Thyroid gland (tissue), 4 donors: Measurements from ENCODE around the gene PSD4. TPM values are rescaled to one million over a fixed set of nuclear protein-coding genes. Genes with fewer than 3 reads are reported as not detected.

Source experiments
- DNase-seq, 2 donors: peaks; one replicate each; pipeline ENCODE4 v3.0.0-alpha.2; 2019
- H3K27ac ChIP-seq, 3 donors: fragments of 200-600 bp; sonication (generic); 1 replicate in 2 of 3; 2 replicates in 1 of 3; pipeline ENCODE4 v1.5.1; 2016 to 2019; ENCODE audit warnings: mild to moderate bottlenecking in 1 of 3, moderate library complexity in 1 of 3
- H3K27me3 ChIP-seq: fragments of 200-600 bp; sonication (generic); one replicate; pipeline ENCODE4 v1.5.1; 2019
- H3K36me3 ChIP-seq, 2 donors: fragments of 200-600 bp; sonication (generic); one replicate each; pipeline ENCODE4 v1.5.1; 2016 to 2019
- H3K4me1 ChIP-seq, 2 donors: fragments of 200-600 bp; sonication (generic); one replicate each; pipeline ENCODE4 v1.5.1; 2017 to 2019
- H3K4me3 ChIP-seq, 3 donors: fragments of 200-600 bp; sonication (generic); replicated peaks in 1 of 3; 1 replicate in 2 of 3; 2 replicates in 1 of 3; pipeline ENCODE4 v1.5.1; 2016; ENCODE audit warnings: mild to moderate bottlenecking in 1 of 3
- H3K9me3 ChIP-seq: fragments of 200-600 bp; sonication (generic); one replicate; pipeline ENCODE4 v1.5.1; 2017
- POLR2A ChIP-seq, 2 donors: fragments of 450-650 bp; IDR thresholded peaks; one replicate each; pipeline ENCODE4 v1.6.1; 2017; ENCODE audit warnings: antibody characterized with exemption in 2 of 2, mild to moderate bottlenecking in 2 of 2, moderate library complexity in 1 of 2
- WGBS, 2 donors: methylation state at CpG; one replicate each; pipeline ENCODE4 v1.1.5; 2017; 5-methylcytosine and 5-hydroxymethylcytosine counted together
- intact Hi-C: fragments of 100-400 bp; cut with DNase I; formaldehyde crosslinking; loops from one replicate; pipeline ENCODE4 v1.15.1; 2023
- total RNA-seq, 4 donors: library from RNA; depleted of rRNA; stranded (reverse); fragments of >200 nt; gene quantifications; one replicate each; pipeline ENCODE4 v1.2.3, GENCODE V29; 2016
- TF ChIP-seq, protein P1 (sequence below), 6 experiments: fragments of 200-600 bp in 3 of 6; fragments of 450-650 bp in 3 of 6; sonication (generic) in 3 of 6; IDR thresholded peaks; one replicate each; pipeline ENCODE4 v1.5.1; 2016 to 2019; ENCODE audit warnings: antibody characterized with exemption in 6 of 6, mild to moderate bottlenecking in 2 of 6, inconsistent platforms in 1 of 6, moderate library complexity in 1 of 6

The PSD4 gene
- total RNA-seq, 4 donors from 2014 or later = 63.7 to 136 (median 111) TPM

GRCh38 chr2:113137827-113138226 is 35.9 kb upstream of the PSD4 start:
- Histone ChIP-seq H3K36me3 (no peaks in the 10 kb centered on the region), H3K27me3 (no peaks in the 10 kb centered on the region), H3K9me3 (no peaks in the 10 kb centered on the region), H3K27ac (peak overlapping the region in 1 of 3 donors; percentile 63), H3K4me1 (peaks cover 6 to 17% of the 10 kb centered on the region in 2 donors), H3K4me3 (no peak overlapping the region)
- no peak for DNase-seq
- WGBS, 2 donors = 100% methylated on average over 1 of the region's 1 CpG
- TF ChIP-seq, protein P1, sequence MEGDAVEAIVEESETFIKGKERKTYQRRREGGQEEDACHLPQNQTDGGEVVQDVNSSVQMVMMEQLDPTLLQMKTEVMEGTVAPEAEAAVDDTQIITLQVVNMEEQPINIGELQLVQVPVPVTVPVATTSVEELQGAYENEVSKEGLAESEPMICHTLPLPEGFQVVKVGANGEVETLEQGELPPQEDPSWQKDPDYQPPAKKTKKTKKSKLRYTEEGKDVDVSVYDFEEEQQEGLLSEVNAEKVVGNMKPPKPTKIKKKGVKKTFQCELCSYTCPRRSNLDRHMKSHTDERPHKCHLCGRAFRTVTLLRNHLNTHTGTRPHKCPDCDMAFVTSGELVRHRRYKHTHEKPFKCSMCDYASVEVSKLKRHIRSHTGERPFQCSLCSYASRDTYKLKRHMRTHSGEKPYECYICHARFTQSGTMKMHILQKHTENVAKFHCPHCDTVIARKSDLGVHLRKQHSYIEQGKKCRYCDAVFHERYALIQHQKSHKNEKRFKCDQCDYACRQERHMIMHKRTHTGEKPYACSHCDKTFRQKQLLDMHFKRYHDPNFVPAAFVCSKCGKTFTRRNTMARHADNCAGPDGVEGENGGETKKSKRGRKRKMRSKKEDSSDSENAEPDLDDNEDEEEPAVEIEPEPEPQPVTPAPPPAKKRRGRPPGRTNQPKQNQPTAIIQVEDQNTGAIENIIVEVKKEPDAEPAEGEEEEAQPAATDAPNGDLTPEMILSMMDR (IDR thresholded peaks at IDR 0.05) = no peak
- no peak for TF ChIP-seq POLR2A (IDR thresholded peaks at IDR 0.05)
- intact Hi-C loops = loop anchor here (10.0 kb wide), 1 partner anchor 237 kb away; no protein-coding TSS in a partner anchor

- peak overlapping the region; percentile 63 to 79 (median 73) for H3K27ac ChIP-seq
- 38 to 42% methylated on average over 13 of the region's 13 CpGs for WGBS, 2 donors
- intact Hi-C loops = loop anchor here (10.0 kb wide), 1 partner anchor 236 kb away; no protein-coding TSS in a partner anchor
- TF ChIP-seq, protein P1 (IDR thresholded peaks at IDR 0.05) = peak; percentile 56 to 95 (median 82)
- no peak for TF ChIP-seq POLR2A (IDR thresholded peaks at IDR 0.05)
- H3K4me3 ChIP-seq = no peak overlapping the region
- peaks cover 6 to 17% of the 10 kb centered on the region in 2 donors for H3K4me1 ChIP-seq
- H3K9me3 ChIP-seq = no peaks in the 10 kb centered on the region
- H3K36me3 ChIP-seq = no peaks in the 10 kb centered on the region
- no peaks in the 10 kb centered on the region for H3K27me3 ChIP-seq
- DNase-seq = peak; percentile 70 to 74
These were observed 35.1 kb upstream of the PSD4 start for GRCh38 chr2:113138428-113139322.

GRCh38 chr2:113141451-113141850 is 32.3 kb upstream of the PSD4 start:
- Histone ChIP-seq H3K27ac (no peak overlapping the region), H3K4me1 (peaks cover 6 to 7% of the 10 kb centered on the region in 2 donors), H3K36me3 (no peaks in the 10 kb centered on the region), H3K4me3 (no peak overlapping the region), H3K27me3 (no peaks in the 10 kb centered on the region), H3K9me3 (no peaks in the 10 kb centered on the region)
- no peak for TF ChIP-seq POLR2A (IDR thresholded peaks at IDR 0.05)
- TF ChIP-seq, protein P1 (IDR thresholded peaks at IDR 0.05) = no peak
- 90 to 92% methylated on average over 6 of the region's 6 CpGs for WGBS, 2 donors
- no peak for DNase-seq
- intact Hi-C loops = loop anchor here (5.0 kb wide), 1 partner anchor 56 kb away; no protein-coding TSS in a partner anchor

DNA sequence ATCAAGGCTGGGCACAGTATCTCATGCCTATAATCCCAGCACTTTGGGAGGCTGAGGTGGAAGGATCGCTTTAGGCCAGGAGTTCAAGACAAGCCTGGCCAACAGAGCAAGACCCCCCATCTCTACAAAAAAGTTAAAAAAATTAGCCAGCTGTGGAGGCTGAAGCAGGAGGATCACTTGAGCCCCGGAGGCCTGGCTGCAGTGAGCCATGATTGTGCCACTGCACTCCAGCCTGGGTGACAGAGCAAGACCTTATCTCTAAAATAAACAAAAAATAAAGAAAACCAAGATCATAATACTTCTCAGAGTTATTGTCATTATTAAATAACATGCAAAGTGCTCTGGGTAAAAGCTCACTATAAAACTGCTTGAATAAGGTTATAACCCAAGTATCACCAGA is 31.5 kb upstream of the PSD4 start:
- Histone ChIP-seq H3K27me3 (no peaks in the 10 kb centered on the region), H3K4me3 (no peak overlapping the region), H3K27ac (no peak overlapping the region), H3K36me3 (no peaks in the 10 kb centered on the region), H3K4me1 (peaks cover 6 to 7% of the 10 kb centered on the region in 2 donors), H3K9me3 (no peaks in the 10 kb centered on the region)
- WGBS, 2 donors = 94 to 95% methylated on average over 2 of the region's 2 CpGs
- no peak for TF ChIP-seq POLR2A (IDR thresholded peaks at IDR 0.05)
- TF ChIP-seq, protein P1 (IDR thresholded peaks at IDR 0.05) = no peak
- intact Hi-C loops = loop anchor here (5.0 kb wide), 1 partner anchor 55 kb away; no protein-coding TSS in a partner anchor
- DNase-seq = no peak

- no peak for TF ChIP-seq POLR2A (IDR thresholded peaks at IDR 0.05)
- Histone ChIP-seq H3K4me3 (no peak overlapping the region), H3K9me3 (no peaks in the 10 kb centered on the region), H3K27me3 (no peaks in the 10 kb centered on the region), H3K4me1 (no peaks in the 10 kb centered on the region), H3K36me3 (no peaks in the 10 kb centered on the region), H3K27ac (no peak overlapping the region)
- 89 to 93% methylated on average over 4 of the region's 4 CpGs for WGBS, 2 donors
- intact Hi-C loops = loop anchor here (5.0 kb wide), 1 partner anchor 53 kb away; no protein-coding TSS in a partner anchor
- no peak for DNase-seq
These were observed 29.5 kb upstream of the PSD4 start for GRCh38 chr2:113144259-113144658.
